ENCODE results near the gene ANXA8.

GRCh38 chr10:47424231-47424630, 59.7 kb downstream of the ANXA8 start:
- TF ChIP-seq POLR2A (IDR thresholded peaks at IDR 0.05; ENCODE audit: low read length) (no peak), GATA1 (IDR thresholded peaks at IDR 0.05; ENCODE audit: low read depth, low read length) (no peak)
